GM23248 (cell line): ENCODE data around the gene CNTNAP4.

ENCODE experiments used
- EZH2 ChIP-seq: fragments of 200-600 bp; sonication (generic); IDR thresholded peaks from 2 replicates; pipeline ENCODE4 v1.6.1; 2018; ENCODE audit warnings: antibody characterized with exemption, mild to moderate bottlenecking; ENCODE audit not compliant: insufficient read depth, poor library complexity, severe bottlenecking
- EZH2phosphoT487 ChIP-seq: fragments of 200-600 bp; sonication (generic); IDR thresholded peaks from 2 replicates; pipeline ENCODE4 v1.6.1; 2018; ENCODE audit warnings: antibody characterized with exemption, moderate library complexity, mild to moderate bottlenecking, low read depth; ENCODE audit not compliant: insufficient read depth

GRCh38 chr16:76500006-76500405 is 222.8 kb downstream of the CNTNAP4 start:
- TF ChIP-seq EZH2: no peak
- TF ChIP-seq EZH2phosphoT487: no peak
